Stimulated activated CD8-positive, alpha-beta memory T cell treated with anti-CD3 and anti-CD28 coated beads, Interleukin-4, amount 100 ng/mL, for 48 hours (primary cell): Measurements from ENCODE around the gene RAF1.
"Not testable (repeated sequence)": the region's sequence is repeated elsewhere in the genome, so short reads cannot be mapped to it uniquely, and the experiment has no call there.

ENCODE experiments used
- DNase-seq: peaks from one replicate; pipeline ENCODE4 v3.0.0-alpha.2; 2020

Gene RAF1

DNA sequence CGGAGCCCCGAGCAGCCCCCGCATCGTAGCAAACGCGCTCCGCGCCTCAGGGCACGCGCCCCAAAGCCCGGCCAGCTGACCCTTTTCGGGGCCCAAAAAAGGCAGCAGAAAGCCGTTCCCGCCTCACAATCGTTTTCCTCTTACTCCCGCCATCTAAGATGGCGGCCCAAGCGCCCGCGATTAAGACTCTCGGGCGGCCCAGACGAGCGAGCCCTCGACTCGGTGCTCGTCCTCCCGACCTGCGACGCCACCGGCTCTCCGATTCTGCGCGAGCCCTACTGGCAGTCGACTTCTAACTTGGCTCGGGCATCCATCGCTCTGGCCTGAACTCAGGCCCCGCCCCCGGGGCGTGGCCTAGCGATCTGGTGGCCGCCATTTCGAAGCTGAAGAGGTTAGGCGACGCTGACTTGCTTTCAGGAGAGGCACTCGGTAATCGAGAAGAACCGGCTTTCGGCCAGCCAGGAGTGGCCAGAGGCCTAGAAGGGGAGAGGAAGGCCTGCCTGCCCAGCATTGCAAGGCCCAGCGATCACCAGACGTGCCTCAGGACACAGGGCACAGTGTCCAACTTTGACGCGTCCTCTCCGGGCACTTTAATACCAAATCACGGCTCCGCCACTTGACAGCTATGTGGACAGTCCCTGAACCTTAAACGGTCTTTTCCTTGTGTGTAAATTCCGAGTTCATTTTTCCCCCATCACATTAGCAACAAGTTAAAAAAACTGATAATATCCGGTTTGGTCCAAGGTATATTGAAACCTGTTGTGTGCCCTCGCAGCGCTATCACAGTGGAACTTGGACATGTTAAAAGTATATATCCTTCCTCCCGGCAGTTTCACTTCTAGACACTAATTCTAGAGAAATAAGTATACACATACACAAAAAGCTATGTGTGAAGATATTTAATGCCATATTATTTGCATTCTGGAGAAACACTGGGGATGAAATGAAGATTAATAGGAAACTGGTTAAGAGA lies at the start of gene RAF1:
TSS of gene RAF1 (minus strand) at position 182 of the 973 bp plus-strand sequence. CDS start 45,396 bp downstream, outside the sequence.
- peak; percentile 97 for DNase-seq

DNA sequence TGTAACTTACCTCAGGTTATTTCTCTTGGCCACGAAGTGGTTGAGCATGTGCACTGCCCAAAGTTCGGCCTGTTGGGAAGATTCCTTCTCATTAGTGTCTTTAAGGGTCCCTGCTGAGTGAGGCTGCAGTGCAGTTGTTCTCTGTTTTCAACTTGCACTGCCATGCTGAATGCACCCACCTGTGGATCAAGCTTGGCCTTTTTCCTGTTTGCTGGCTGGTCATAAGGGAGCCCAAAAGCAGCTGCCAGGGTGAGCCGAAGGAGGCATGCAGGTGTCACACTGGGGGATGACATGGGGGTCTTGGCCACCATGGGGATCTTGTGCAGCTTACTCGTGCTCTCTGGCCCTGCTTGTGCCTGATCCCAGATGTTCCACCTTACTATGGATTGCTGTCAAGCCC lies 46.1 kb upstream of the RAF1 start:
- DNase-seq = no peak

DNA sequence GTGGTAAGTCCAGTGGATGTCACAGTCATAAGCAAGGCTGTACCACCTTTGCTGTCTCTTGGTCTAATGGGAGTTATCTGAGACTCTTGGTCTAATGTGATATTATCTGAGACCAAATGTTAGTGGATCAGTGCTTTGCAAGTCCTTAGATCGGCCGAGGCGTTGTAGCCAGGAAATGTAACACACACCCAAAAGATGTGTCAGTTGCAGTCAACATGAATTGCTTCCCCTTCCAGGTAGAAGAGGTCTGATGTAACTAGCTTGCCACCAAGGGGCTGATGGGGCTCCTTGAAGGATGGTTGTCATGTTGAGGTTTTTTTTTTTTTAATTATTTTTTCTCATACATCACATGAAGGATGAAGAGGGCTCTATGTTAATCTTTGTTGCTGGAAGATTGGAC lies 45.4 kb upstream of the RAF1 start:
- no peak for DNase-seq

DNA sequence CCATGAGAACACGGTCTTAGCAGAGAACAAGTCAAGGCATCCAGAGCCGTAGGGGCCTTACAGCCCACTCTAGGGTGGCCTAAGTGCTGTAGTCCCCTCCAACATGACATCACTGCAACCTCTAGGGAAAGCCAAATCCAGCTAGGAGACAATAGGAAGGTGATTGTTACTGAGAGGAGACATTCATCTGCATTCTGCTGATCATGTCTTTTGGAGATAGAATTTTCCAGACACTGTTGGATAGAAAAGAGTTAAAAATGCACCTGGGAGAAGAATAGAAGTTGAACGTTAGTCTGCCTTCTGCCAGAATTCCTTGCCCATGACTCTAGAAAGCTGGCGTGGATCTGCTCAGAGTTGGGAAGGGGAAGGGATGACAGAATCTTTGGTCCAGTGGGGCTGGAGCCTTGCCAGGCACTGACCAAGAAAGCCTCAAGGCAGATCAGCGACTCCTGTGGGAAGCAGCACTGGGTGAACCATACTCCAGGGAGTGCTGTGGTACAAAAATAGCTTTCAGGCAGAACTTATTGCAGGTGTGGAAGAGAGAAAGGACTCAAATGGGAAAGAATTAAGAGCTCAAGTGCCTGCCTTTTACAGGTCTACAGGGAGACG lies 44.8 kb upstream of the RAF1 start:
- no peak for DNase-seq

DNA sequence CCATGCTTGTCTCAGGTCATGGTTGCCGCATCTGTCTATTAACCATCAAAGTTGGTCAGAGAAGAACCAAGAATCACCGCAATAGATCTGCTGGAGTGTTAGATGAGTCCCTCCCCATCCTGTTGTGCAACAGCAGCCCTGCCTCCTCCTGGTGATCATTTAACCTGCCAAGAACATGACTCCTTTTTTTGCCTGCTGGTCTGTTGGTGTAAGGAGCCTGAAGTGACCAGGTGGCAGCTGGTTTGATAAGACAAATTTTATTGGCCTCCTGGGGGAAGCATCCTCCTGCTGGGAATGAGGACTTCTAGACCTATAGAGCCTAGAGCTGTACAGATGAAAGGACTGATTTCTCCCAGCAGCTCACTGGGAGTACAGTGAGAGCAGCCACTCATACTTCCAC lies 43.5 kb upstream of the RAF1 start:
- DNase-seq = no peak

DNA sequence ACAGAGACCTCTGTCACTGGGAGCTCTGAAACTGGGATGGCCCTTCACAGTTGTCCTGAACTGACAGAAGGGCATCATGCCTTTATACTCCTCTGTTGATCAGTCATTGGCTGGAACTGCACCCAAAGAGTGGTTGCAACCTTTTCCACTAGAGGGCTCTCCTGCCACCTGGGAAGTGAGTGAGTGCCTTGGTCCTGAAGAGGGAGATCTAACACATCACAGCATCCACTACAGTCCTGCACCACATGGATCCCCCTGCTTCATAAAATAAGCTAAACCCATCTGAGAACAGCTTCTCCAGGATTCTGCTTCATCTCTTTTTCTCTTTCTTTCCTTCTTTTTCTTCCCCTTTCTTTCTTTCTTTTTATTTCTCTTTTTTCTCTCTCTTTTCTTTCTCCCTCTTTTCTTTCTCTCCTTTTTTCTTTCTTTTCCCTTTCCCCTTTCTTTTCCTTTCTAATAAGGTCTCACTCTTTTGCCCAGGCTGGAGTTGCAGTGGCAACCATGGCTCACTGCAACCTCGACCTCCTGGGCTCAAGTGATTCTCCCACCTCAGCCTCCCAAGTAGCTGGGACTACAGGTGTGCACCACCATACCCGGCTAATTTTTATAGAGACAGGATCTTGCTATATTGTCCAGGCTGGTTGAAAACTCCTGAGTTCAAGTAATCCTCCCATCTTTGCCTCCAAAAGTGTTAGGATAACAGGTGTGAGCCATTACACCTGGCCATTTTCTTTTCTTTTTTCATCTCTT lies 42.8 kb upstream of the RAF1 start:
- DNase-seq = peak; percentile 67

DNA sequence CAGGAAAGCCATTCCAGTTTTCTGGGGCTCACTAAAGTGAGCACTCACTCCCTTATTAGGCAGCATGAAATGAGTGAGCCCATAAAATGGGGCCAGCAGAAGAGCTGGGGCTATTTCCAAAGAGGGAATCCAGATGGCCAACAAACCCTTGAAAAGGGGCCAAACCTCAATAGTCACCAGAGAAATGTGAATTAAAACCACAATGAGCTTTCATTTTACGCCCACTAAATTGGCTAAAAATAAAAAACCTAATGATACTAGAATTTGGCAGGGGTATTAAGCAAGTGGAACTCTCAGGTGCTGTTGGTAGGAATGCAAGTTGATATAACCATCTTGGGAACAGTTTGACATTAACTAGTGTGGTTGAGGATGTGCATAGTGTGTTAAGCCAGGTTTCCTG lies 42.1 kb upstream of the RAF1 start:
- DNase-seq = no peak

DNA sequence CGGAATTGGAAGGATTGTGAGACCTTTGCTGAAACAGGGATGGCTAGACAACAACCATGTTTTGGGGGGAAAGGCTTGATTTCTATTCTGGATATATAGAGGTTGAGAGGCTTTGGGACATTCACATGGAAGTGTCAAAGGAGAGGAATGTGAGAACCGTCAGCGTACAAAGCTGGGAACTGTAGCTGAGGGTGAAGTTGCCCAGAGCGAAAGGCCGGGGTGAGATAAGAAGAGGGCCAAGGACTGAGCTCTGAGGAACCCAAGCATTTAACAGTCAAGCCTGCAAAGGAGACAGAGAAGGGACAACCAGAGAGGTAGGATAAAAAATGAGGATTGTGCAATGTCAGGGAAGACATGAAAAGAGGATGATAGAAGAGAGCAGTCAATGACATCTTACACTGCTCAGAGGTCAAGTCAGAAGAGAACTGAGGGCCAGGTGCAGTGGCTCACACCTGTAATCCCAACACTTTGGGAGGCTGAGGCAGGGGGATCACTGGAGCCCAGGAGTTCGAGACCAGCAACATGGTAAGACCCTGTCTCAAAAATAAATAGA lies 41.5 kb upstream of the RAF1 start:
- no peak for DNase-seq

DNA sequence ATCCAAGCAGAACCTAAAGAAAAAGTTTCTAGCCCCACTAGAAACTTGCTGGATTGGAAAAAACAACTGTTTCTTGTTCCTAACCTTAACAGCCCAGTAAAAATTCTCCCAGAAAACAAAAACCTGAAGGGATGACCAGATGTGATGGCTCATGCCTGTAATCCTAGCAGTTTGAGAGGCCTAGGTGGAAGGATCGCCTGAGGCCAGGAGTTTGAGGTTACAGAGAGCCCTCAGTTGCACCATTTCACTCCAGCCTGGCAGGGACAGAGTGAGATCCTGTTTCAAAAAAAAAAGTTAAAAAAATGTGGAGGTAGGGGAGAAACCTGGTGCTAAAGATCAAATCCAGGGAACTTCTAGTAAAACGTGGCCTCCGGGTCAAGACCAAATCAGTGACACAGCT lies 38.6 kb upstream of the RAF1 start:
- no peak for DNase-seq

DNA sequence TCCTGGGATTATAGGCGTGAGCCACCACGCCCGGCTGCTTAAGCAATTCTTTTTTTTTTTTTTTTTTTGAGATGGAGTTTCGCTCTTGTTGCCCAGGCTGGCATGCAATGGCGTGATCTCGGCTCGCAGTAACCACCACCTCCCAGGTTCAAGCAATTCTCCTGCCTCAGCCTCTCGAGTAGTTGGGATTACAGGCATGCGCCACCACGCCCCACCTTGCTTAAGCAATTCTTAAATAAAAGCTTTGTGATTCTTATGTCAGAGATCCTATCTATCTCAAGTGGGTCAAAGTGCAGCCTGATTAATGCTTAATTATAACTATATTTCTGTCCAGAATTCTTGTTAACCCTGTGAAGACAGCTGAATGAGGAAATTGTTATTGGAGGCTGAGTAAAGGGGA lies 37.7 kb upstream of the RAF1 start:
- DNase-seq = not testable (repeated sequence)

DNA sequence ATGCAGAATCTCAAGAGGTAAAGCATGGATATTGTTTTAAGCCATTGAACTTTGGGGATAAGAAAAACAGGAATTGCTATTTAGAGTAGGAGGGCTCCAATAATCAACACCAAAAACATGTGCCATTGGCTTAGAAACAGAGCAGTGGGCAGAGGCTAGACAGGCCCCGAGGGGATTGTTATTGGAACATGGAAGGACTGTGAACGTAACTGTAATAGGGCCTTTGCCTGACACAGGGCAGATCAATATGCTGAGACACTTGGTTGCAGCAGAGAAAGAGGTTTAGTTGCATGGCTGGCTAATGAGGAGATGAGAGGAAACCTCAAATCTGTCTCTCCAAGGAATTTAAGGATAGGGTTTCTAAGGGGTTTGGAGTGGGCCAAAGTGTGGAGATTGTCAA lies 36.9 kb upstream of the RAF1 start:
- DNase-seq = no peak

DNA sequence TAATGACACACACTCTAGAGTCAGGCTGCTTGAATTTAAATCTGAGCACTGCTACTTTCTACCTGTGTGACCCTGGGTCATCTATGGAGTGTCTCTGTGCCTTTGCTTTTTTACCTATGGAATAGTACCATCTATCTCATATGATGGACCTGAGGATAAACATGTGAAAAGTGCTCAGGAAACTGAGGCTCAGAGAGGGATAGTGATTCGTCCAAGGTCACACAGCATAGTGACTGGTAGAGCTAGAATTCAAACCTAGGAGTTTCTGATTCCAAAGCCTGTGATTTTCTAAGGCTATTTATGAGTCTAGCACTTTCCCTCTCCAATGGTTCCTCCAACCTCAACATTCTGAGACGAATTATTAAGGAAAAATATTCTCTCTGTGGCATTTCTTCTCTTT lies 32.0 kb upstream of the RAF1 start:
- no peak for DNase-seq

DNA sequence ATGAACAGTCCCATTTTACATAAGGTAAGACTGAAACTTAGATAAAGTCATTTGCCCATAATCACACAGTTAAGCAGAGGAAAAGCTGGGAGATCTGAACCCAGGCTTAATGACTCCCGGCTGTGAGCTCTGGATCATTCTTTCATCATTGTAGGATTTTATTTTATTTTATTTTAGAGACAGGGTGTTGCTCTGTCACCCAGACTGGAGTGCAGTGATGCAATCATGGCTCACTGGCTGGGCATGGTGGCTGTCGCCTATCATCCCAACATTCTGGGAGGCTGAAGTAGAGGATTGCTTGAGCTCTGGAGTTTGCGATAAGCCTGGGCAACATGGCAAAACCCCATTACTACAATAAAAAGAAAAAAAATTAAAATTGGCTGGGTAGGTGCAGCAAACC lies 31.2 kb upstream of the RAF1 start:
- DNase-seq = no peak

DNA sequence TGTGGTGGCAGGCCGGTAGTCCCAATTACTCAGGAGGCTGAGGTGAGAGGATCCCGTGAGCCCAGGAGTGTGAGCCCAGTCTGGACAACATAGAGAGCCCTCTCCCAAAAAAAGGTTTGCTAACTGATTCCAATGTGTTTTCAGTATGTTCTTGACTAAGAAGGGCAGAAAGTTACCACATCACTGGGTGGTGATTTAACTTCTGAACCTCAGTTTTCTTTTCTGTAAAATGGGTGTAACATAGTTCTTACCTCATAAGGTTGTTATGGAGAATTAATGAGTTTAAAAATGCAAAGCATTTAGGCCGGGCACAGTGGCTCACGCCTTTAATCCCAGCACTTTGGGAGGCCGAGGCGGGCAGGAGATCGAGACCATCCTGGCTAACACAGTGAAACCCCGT lies 28.5 kb upstream of the RAF1 start:
- no peak for DNase-seq

DNA sequence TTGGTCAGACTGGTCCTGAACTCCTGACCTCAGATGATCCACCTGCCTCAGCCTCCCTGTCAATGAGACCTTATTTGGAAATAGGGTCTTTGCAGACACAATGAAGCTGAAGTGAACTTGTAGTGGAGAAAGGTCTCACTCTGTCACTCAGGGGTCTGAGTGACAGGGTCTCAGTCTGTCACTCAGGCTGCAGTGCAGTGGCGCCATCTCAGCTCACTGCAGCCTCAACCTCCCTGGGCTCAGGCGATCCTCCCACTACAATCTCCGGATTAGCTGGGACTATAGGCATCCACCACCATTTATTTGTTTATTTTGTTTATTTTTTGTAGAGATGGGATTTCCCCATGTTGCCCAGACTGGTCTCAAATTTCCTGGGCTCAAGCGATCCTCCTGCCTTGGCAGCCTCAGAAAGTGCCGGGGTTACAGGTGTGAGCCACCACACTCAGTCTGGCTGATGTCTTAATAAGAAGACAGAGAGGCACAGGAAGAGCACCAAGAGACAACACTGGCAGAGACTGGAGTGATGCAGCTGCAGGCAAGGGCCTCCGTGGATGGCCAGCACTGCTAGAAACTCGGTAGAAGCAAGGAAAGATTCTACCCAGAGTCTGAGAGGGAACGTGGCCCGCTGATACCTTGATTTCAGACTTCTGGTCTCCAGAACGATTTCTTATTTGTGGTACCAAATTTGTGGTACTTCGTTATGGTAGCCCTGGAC lies 26.2 kb upstream of the RAF1 start:
- DNase-seq = no peak

DNA sequence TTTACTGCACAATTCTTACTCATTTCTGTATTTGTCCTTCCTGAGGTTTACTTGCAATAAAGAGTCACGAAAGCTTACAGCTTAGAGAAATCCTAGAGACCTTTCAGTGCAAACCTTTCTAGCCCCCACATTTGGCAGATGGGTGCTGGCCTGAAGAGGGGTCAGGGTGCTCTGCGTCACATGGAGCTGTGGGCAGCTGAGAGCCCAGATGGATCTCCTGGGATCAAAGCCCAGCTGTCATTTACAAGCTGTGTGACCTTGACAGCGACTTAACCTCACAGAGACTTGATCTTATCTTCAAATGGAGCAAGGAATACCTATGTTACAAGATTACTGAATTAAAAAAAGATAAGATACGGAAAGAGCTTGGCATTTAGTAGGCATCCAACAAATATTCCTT lies 24.0 kb upstream of the RAF1 start:
- no peak for DNase-seq

DNA sequence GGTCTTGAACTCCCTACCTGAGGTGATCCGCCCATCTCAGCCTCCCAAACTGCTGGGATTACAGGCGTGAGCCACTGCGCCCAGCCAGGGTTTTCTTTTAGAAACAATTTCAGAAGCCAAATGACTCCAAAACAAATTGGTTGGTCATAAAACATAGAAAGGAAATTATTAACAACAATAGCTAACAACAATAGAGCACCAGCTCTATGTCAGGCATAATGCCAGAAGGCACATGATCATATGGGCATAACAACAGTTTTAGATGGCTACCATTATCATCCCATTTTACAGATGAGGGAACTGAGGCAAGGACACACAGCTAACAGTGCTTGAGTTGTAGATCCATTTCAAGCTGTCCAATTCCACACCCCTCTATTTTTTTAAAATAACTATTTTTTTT lies 22.2 kb upstream of the RAF1 start:
- no peak for DNase-seq

DNA sequence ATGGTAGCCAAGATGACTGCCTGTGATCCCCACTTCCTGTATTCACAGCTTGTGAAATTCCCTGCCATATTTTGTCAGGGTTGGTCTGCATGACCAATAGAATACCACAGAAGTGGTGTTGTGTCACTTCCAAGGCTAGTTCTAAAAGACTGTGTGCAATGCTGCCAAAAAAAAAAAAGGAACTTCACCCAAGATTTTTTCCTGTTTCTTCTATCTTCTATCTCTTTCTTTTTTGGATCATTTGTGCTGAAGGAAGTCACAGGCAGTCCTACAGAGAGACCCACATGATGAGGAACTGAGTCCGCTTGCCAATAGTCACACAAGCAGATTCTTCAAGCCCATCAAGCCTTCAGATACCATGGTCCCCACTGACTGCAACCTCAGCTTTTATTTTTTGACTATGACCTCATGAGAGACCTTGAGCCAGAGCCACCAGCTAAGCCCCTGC lies 18.1 kb upstream of the RAF1 start:
- DNase-seq = no peak

DNA sequence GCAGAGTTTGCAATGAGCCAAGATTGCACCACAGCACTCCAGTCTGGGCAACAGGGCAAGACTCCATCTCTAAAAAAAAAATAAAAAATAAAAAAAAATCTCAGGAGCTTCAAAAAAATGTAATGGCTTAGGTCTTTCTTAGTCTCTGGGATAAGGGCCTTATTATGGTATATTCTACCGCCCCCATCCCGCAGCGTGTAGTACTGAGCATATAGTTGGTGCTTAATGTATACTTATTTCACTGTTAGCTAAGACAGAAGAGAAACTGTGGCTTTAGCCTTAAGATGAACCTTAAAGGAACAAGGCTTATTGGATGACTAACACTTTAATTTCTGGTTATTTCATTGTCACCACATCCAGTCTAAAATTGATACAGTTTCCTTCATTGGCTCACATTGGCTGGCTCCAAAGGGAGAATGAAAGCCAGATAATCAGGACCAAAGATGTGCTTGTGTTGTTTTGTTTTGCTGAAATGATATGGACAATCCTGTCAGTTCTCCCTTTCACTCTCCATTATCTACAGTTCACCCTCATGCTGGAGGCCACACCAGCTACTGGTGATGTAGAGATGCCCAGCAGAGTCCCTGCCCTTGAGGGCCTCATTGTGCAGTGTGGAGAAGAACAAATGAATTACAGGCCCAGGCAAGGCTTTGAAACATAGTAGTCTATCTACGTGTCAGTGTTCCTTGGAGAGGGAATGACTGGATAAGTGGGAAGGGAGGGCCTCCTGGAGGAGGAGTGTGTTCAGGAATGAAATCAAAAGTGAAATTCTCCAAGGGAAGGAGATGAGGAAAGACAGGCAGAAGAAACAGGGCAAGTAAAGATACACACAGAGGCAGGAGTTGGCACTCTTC lies 17.4 kb upstream of the RAF1 start:
- no peak for DNase-seq

DNA sequence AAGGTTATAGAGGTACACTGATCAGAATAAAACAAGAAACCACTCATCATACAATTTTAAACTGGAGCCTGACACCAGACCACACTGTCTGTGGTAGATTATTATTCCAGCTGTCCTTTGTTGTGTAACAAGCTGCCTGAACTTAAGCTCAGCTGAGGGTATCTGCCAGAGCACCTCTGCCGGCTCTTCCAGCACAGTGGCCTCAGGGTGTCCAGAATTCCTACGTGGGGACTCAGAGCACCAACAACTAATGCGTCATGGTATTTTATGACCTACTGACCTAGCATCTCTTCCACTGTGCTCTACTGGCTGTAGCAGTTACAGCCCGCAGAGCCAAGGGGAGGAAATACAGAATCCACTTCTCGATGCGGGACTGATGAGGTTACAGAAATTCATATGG lies 15.6 kb upstream of the RAF1 start:
- DNase-seq = no peak

DNA sequence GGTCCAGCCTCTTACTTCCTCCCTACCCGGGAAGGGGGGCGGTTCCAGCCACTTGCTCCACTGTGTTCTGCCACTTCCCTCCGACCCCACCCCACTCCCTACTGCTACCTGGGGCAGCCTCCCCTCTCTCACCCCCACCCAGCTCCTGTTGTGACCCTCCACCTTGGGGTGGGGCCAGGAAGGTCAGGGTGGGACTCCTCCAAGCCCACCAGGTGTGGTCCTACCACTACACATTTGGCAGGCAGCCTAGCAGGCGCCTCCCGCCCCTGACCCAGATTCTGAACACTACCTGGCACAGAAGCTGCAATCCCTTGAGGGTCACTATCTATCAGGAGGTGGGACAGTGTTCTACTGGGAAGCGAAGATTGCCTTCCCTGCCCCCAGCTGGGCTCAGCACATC lies 13.7 kb upstream of the RAF1 start:
- DNase-seq = no peak
